Measurements from ENCODE around the gene SF3B2. TPM values are rescaled to one million over a fixed set of nuclear protein-coding genes. Genes with fewer than 3 reads are reported as not detected.
A peak's percentile ranks its signal among the peaks of the same experiment; 100 is the strongest.
"Not testable (repeated sequence)": the region's sequence is repeated elsewhere in the genome, so short reads cannot be mapped to it uniquely, and the experiment has no call there.

SF3B2 gene
- total RNA-seq, 2 experiments from 2014 or later, result 265 to 270 TPM

- POLR2A ChIA-PET, result interaction anchor here (0.6 kb wide), 1 partner anchor 1317 kb away, joined by 3 read pairs; no protein-coding TSS in a partner anchor
- intact Hi-C loops (cut with DNase I, micrococcal nuclease), result no loop called here
- DNase-seq (no peak), ATAC-seq (no peak)
- Mint-ChIP-seq H3K27ac (no peak overlapping the region), H3K27me3 (peaks cover 14% of the 10 kb centered on the region), H3K9me3 (ENCODE audit: low read depth) (no peaks in the 10 kb centered on the region), H3K4me3 (no peak overlapping the region), H3K4me1 (peaks cover 7% of the 10 kb centered on the region), H3K36me3 (ENCODE audit: low read depth) (peaks cover 16% of the 10 kb centered on the region)
- CTCF ChIA-PET, result interaction anchor here (0.6 to 2.4 kb wide), 5 partner anchors 14 to 124 kb away, joined by 3 to 9 read pairs (median 4); no protein-coding TSS in a partner anchor
Observed at GRCh38 chr11:66008468-66009101, 43.6 kb upstream of the SF3B2 start.

- intact Hi-C loops (cut with DNase I, micrococcal nuclease); H3K4me1 Mint-ChIP-seq; H3K9me3 Mint-ChIP-seq (ENCODE audit: low read depth); H3K27ac Mint-ChIP-seq; POLR2A ChIA-PET; H3K36me3 Mint-ChIP-seq (ENCODE audit: low read depth); ATAC-seq; H3K4me3 Mint-ChIP-seq; DNase-seq: not testable (repeated sequence)
- CTCF ChIA-PET, result interaction anchor here (0.6 to 1.2 kb wide), 3 partner anchors 13 to 35 kb away, joined by 3 to 7 read pairs (median 4); no protein-coding TSS in a partner anchor
- peaks cover 18% of the 10 kb centered on the region for H3K27me3 Mint-ChIP-seq
Observed at GRCh38 chr11:66010036-66010435, 42.1 kb upstream of the SF3B2 start.

- no peak overlapping the region for H3K27ac Mint-ChIP-seq
- H3K9me3 Mint-ChIP-seq (ENCODE audit: low read depth), result no peaks in the 10 kb centered on the region
- ATAC-seq (no peak), DNase-seq (no peak)
- no peak overlapping the region for H3K4me3 Mint-ChIP-seq
- intact Hi-C loops (cut with DNase I, micrococcal nuclease), result no loop called here
- CTCF ChIA-PET, result interaction anchor here (0.7 to 3.3 kb wide), 4 partner anchors 9 to 251 kb away, joined by 3 to 16 read pairs (median 4); partner anchors contain the start of gene BANF1
- POLR2A ChIA-PET, result no interaction called here
- no peaks in the 10 kb centered on the region for H3K4me1 Mint-ChIP-seq
- peaks cover 18% of the 10 kb centered on the region for H3K27me3 Mint-ChIP-seq
- H3K36me3 Mint-ChIP-seq (ENCODE audit: low read depth), result no peaks in the 10 kb centered on the region
Observed at GRCh38 chr11:66011239-66011784, 40.9 kb upstream of the SF3B2 start.

- H3K4me1 Mint-ChIP-seq, result no peaks in the 10 kb centered on the region
- H3K27me3 Mint-ChIP-seq, result peaks cover 18% of the 10 kb centered on the region
- ChIA-PET POLR2A (no interaction called here), CTCF (interaction anchor here (0.7 to 3.3 kb wide), 5 partner anchors 9 to 251 kb away, joined by 3 to 16 read pairs (median 4); partner anchors contain the start of gene BANF1)
- no peak within 1 kb of the TSS for H3K27ac Mint-ChIP-seq
- H3K4me3 Mint-ChIP-seq, result no peak within 1 kb of the TSS
- H3K9me3 Mint-ChIP-seq (ENCODE audit: low read depth), result no peaks in the 10 kb centered on the region
- peak; percentile 42 for ATAC-seq
- no peak for DNase-seq
- no peaks in the 10 kb centered on the region for H3K36me3 Mint-ChIP-seq (ENCODE audit: low read depth)
- intact Hi-C loops (cut with DNase I, micrococcal nuclease), result no loop called here
Observed at GRCh38 chr11:66011785-66012303, 40.3 kb upstream of the SF3B2 start, which contains the start of gene CST6. TSS of gene CST6 (plus strand) at chr11:66012008. CDS start at chr11:66012045, 37 bp downstream.

- DNase-seq (no peak), ATAC-seq (no peak)
- ChIA-PET POLR2A (interaction anchor here (0.5 to 0.6 kb wide), 2 partner anchors 10 to 312 kb away, joined by 3 read pairs; partner anchors contain the start of gene BANF1), CTCF (interaction anchor here (0.6 to 3.3 kb wide), 4 partner anchors 10 to 115 kb away, joined by 3 to 16 read pairs (median 5); no protein-coding TSS in a partner anchor)
- Mint-ChIP-seq H3K9me3 (ENCODE audit: low read depth) (no peaks in the 10 kb centered on the region), H3K4me3 (no peak overlapping the region), H3K27ac (no peak overlapping the region), H3K27me3 (peaks cover 18% of the 10 kb centered on the region), H3K36me3 (ENCODE audit: low read depth) (no peaks in the 10 kb centered on the region), H3K4me1 (peaks cover 4% of the 10 kb centered on the region)
- intact Hi-C loops (cut with DNase I, micrococcal nuclease), result no loop called here
Observed at GRCh38 chr11:66012371-66012945, 39.7 kb upstream of the SF3B2 start.

GRCh38 chr11:66012946-66013761 lies 39.0 kb upstream of the SF3B2 start:
- no peak for DNase-seq
- Mint-ChIP-seq H3K4me1 (peaks cover 7% of the 10 kb centered on the region), H3K27me3 (peaks cover 18% of the 10 kb centered on the region), H3K4me3 (no peak overlapping the region), H3K36me3 (ENCODE audit: low read depth) (no peaks in the 10 kb centered on the region), H3K9me3 (ENCODE audit: low read depth) (no peaks in the 10 kb centered on the region), H3K27ac (no peak overlapping the region)
- no peak for ATAC-seq
- ChIA-PET POLR2A (interaction anchor here (0.5 to 0.6 kb wide), 2 partner anchors 11 to 312 kb away, joined by 3 read pairs; partner anchors contain the start of gene BANF1), CTCF (interaction anchor here (0.6 to 3.3 kb wide), 4 partner anchors 9 to 114 kb away, joined by 3 to 16 read pairs (median 5); no protein-coding TSS in a partner anchor)
- intact Hi-C loops (cut with DNase I, micrococcal nuclease), result no loop called here

- H3K4me3 Mint-ChIP-seq, result no peak overlapping the region
- no peaks in the 10 kb centered on the region for H3K9me3 Mint-ChIP-seq (ENCODE audit: low read depth)
- no peaks in the 10 kb centered on the region for H3K36me3 Mint-ChIP-seq (ENCODE audit: low read depth)
- peaks cover 7% of the 10 kb centered on the region for H3K4me1 Mint-ChIP-seq
- ChIA-PET POLR2A (no interaction called here), CTCF (interaction anchor here (1.5 to 3.3 kb wide), 2 partner anchors 9 to 31 kb away, joined by 6 to 16 read pairs; no protein-coding TSS in a partner anchor)
- no peak overlapping the region for H3K27ac Mint-ChIP-seq
- intact Hi-C loops (cut with DNase I, micrococcal nuclease), result no loop called here
- ATAC-seq (no peak), DNase-seq (no peak)
- peaks cover 18% of the 10 kb centered on the region for H3K27me3 Mint-ChIP-seq
Observed at GRCh38 chr11:66013762-66014100, 38.4 kb upstream of the SF3B2 start.

GRCh38 chr11:66014804-66015453 lies 37.2 kb upstream of the SF3B2 start:
- Mint-ChIP-seq H3K27me3 (peaks cover 18% of the 10 kb centered on the region), H3K4me3 (no peak overlapping the region), H3K4me1 (peaks cover 7% of the 10 kb centered on the region), H3K36me3 (ENCODE audit: low read depth) (no peaks in the 10 kb centered on the region), H3K27ac (no peak overlapping the region), H3K9me3 (ENCODE audit: low read depth) (no peaks in the 10 kb centered on the region)
- ChIA-PET CTCF (interaction anchor here (0.7 to 0.9 kb wide), 2 partner anchors 12 to 30 kb away, joined by 3 to 5 read pairs; partner anchors contain the start of gene CATSPER1), POLR2A (no interaction called here)
- no peak for ATAC-seq
- DNase-seq, result no peak
- intact Hi-C loops (cut with DNase I, micrococcal nuclease), result no loop called here

GRCh38 chr11:66015454-66015881 lies 36.7 kb upstream of the SF3B2 start:
- peaks cover 16% of the 10 kb centered on the region for H3K27me3 Mint-ChIP-seq
- POLR2A ChIA-PET, result no interaction called here
- intact Hi-C loops (cut with DNase I, micrococcal nuclease), result no loop called here
- DNase-seq, result no peak
- CTCF ChIA-PET, result interaction anchor here (0.7 to 0.9 kb wide), 2 partner anchors 11 to 30 kb away, joined by 3 to 5 read pairs; partner anchors contain the start of gene CATSPER1
- H3K4me3 Mint-ChIP-seq, result no peak overlapping the region
- H3K27ac Mint-ChIP-seq, result no peak overlapping the region
- no peaks in the 10 kb centered on the region for H3K9me3 Mint-ChIP-seq (ENCODE audit: low read depth)
- H3K4me1 Mint-ChIP-seq, result peaks cover 7% of the 10 kb centered on the region
- ATAC-seq, result no peak
- no peaks in the 10 kb centered on the region for H3K36me3 Mint-ChIP-seq (ENCODE audit: low read depth)

GRCh38 chr11:66015936-66016792 lies 36.0 kb upstream of the SF3B2 start:
- Mint-ChIP-seq H3K4me3 (no peak overlapping the region), H3K36me3 (ENCODE audit: low read depth) (no peaks in the 10 kb centered on the region), H3K4me1 (peaks cover 9% of the 10 kb centered on the region), H3K9me3 (ENCODE audit: low read depth) (no peaks in the 10 kb centered on the region), H3K27ac (no peak overlapping the region), H3K27me3 (peaks cover 15% of the 10 kb centered on the region)
- ChIA-PET CTCF (interaction anchor here (0.7 to 0.9 kb wide), 2 partner anchors 10 to 29 kb away, joined by 3 to 5 read pairs; partner anchors contain the start of gene CATSPER1), POLR2A (no interaction called here)
- intact Hi-C loops (cut with DNase I, micrococcal nuclease), result no loop called here
- no peak for DNase-seq
- ATAC-seq, result no peak

Measured in activated CD4-positive, alpha-beta T cell treated with anti-CD3 and anti-CD28 coated beads for 36 hours (primary cell).